GM21723 (cell line): ENCODE measurements around the gene COL4A4.

ENCODE experiments used
- ATAC-seq: cut with Tn5 transposase; IDR thresholded peaks from one replicate; pipeline ENCODE4 v1.9.1; 2021; ENCODE audit warnings: mild to moderate bottlenecking, moderate library complexity; ENCODE audit not compliant: unreplicated experiment

COL4A4 gene

DNA sequence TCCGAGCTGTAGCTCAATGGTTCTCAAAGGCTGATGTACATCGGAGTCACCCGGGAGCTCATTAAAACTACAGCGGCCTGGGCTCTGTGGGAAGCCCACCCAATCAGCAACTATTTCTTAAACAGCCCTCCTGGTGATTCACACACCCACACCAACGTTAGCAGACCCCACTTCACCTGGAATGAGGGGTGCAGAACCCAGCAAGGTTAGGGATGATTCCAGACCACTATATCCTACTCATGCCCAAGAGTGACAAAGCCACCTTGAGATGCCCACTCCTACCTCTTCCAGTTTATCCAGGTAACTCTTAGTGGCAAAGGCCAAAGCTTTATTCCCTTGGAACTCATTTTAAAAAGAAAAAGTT is 178.4 kb downstream of the COL4A4 start:
- ATAC-seq: no peak

DNA sequence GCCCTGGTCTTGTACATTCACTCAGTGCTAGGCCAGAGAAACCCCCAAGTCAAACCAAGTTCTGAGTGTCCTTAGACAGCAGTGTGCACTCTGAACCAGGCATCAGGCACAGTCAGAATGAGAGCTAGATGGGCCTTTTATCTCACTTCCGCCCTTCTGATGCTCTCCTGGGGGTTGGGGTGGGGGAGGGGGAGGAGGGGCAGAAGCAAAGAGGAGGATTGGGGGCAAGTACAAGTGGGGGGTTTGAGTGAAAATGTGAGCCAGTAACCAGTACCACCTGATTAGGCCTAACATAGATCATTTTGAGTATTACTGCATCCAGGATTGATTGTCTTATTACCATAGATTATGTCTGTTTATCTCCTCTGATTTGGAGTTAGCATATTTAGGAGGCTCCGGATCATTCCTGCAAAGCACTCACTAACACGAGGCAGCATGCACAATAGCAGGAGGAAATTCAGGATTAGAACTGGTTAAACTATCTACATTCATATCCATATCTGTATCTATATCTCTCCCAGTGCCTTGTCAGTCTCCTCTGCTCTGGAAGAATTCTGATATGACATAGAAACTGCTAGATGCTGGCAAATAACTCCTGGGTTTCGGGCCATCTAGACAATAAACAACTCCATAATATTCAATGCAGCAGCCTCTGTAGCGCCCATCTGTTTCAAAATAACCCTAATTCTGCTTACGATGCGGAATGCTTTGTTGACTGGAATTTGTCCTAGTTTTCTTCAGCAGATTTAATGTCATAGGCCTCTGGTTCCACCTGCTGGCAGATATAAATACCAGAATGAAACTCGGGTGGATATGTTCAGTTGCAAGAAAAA is 179.0 kb downstream of the COL4A4 start:
- ATAC-seq: peak; percentile 94

DNA sequence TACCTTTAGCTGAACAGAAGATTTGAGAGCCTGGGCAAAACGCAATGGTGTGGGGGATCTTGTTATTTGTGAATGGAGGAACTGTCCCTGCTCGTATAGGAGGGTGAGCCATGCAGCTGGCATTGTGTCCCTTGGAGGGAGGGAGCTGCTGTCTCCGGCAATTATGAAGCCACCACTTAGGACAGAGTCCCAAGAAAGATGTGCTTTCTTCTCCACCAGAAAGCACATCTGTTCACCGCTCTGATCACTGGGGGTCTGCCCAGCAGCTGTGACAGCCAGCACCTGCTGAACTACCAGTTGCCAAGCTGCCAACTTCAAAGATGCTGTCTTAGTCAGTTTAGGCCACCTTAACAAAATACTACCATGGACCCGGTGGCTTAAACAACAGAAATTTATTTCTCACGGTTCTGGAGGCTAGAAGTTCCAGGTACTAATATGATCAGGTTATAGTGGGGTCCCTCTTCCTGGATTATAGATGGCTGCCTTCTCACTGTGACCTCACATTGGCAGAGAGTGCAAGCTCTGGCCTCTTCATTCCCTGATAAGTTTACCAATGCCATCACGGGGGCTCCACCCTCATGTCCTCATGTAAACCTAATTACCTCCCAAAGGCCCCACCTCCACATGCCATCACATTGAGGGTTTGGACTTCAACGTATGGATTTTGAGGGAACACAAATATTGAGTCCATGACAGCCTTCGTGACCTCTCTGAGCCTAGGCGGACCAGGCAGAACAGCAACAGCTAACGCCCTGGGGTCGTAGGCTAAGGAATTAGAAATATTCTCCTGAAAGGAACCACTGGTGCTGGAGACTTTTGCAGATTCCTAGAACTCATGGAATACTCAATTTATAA is 179.9 kb downstream of the COL4A4 start:
- peak; percentile 12 for ATAC-seq

DNA sequence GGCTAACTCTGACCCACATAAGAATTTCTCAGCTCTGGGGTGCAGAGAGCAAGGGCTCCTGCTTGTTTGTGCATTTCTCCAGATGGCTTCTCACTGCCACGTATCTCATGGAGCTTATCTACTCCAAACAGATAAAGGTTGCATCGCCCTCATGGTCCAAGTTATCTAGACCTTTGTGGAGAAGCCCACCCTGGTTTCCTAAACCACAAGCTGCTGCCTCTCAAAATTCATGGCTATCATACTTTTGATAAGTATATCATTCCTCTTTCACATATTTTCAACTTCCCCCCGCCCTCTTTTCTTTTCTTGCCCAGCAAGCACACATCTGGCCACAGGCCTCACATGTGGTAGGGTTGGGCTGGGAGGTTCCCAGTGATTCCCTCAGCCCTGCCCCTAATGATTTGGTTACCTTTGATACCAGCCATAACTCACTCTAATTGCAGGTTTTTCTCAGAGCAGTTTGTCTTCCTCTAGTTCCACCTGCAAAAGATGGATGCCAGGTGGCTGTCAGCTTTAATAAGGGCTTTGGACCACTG is 182.1 kb downstream of the COL4A4 start:
- no peak for ATAC-seq

DNA sequence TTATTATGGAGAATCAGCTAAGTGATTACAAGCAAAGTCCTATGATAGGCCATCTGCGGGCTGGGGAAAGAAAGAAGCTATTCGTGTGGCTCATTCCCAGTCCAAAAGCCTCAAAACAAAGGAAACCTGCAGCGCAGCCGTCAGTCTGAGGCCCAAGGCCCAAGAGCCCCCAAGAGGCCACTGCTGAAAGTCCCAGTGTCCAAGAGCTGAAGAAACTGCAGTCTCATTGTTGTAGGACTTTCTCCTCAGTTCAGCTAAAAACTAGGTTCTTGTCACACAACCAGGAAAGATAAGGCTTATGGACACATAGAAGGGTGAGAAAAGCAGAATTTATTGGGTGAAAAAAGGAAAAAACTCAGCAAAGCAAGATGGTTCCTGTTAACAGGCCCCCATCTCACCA is 185.0 kb downstream of the COL4A4 start:
- ATAC-seq: no peak

DNA sequence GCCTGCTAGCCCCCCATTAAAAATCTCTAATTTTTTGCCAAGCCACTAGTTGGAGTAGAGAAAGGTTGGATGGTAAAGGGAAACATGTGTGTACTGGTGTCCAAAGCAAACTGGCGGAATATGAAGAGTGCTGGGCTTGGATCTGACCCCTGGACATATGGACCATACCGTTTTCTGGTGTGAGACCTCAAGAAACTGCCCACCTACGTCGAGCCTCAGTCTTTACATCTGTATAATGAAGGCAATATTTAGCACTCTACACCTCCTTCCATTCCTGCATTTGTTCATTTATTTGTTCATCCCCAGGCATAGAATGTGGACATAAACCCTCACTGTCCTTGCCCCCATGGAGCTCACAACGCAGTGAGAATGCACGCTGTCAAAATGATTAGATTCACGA is 185.7 kb downstream of the COL4A4 start:
- ATAC-seq: no peak

DNA sequence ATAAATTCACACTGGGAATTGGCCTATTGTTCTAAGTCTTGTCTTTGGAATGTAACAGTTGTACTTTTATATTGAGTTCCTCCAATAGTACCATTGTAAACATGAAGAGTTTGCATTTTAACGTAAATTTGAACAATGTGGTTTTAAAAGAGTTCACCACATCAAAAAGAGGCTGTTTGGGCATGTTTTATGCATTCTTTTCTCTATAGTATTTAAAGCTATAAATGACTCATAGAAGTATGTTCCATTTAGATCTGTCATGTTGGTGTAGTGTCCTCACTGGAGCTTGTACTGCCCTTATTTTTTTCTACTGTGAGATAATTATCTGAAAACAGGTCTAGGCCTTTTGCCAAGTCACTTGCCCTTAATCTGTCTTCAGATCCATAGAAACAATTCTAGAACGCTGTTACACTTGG is 186.2 kb downstream of the COL4A4 start:
- ATAC-seq: no peak

DNA sequence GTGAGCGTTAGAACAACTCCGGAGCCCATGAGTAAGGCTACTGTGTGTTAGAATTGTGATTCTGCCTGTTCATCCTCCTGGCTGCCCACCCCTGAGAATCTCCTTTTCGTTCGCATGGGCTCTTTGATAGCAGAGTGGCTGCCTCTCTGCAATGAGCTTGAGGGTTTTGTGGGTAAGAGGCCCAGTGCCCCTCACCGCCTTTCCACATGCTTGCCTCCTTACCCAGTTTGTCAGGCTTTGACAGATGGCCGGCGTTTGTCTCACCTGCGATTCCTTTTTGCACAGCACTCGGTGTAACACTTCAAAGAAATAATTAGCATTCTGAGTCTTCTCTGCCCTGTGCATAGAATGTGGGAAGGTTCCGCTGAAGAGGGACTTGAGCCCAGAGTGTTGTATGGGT is 190.2 kb downstream of the COL4A4 start:
- no peak for ATAC-seq

DNA sequence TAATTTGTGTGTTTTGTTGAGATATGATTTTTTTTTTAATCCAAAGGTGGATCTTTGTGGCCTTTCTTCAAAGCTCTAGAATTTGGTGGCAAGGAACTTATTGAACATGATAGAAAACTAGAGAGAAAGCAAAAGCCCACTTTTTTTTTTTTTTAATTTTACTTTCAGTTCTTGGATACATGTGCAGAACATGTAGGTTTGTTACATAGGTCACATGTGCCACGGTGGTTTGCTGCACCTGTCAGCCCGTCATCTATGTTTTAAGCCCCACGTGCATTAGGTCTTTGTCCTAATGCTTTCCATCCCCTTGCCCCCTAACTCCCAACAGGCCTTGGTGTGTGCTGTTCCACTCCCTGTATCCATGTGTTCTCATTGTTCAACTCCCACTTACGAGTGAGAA is 192.2 kb downstream of the COL4A4 start:
- peak; percentile 40 for ATAC-seq

DNA sequence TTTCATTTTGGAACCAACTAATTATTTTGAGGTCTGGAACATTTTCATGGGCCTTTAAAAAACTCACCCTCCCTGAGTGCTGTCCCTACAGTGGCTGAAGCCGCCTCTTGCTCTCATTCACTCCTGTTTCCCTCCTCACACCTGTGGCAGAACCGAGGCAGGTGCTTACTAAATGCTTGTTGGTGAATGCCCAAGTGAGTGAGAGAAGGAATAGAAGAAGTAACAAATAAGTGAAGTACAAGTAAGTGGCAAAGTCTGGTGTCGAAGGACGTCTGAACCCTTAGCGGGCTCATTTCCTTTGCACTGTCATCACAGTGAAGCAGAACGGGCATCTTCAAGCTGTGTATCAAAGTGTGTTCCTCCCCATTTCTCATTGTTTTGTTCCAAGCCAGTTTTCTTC is 192.9 kb downstream of the COL4A4 start:
- ATAC-seq: peak; percentile 55

DNA sequence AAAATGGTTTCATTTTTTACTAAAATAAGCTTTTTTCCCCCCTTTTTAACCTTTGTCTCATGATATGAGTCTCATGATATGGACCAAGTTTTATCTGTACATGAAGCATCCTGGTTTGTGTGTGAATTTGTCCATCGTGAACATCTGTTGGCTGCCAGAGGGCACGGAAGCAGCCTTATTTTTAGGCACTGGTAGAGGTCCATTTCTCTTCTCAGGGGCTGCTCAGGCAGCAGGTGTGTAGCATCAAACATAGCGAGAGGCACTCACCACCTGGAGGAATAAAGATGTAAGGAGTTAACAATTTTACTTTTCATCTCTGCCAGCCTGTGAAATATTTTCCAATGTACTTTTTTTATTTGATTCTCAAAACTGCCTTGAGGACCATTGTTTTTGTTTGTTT is 193.6 kb downstream of the COL4A4 start:
- peak; percentile 63 for ATAC-seq

DNA sequence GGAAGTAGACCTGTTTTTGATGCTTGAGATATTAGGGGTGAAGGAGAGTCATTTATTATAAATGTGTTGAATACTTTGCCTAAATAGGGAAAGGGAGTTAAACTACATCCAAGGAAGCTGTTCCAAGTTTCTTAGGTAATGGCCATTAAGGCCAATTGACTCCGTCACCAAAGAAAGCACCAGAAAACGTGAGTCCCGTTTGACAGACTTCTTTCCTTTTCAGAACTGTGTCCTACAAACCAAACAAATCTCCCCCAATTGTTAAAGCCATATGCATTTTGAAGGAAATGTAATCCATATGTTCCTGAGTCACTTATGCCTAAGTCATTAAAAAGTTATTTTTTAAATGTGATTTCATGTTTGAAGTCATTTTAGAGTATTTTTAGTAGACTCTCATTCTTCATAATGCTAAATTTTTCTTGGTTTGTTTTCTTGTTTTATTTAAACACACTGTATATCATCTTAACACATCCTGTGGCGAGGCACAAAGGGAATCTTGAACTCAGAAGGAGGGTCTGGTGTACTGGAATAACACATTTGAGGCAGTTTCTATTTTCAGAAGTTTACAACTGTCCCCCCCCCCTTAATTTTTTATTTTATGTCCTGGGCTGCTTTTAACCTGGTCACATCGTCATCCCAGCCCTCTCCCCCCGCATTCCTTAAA is 194.5 kb downstream of the COL4A4 start:
- no peak for ATAC-seq

DNA sequence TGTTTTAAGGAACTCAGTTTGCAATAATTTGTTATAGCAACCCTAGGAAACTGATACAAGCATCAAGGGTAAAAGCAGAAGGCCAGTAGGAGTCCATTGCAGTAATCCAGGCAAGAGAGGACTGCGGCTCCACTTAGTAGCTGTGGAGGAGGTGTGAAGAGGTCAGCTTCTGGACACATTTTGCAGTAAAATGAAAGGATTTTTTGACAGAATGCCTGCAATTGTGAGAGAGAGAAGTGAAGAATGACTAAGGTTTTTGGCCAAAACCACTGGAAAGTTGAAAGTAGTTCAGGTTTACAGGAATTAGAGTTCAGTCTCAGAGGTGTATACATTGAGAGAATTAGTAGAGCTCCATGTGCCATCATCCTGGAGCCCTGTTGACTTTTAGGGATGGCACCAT is 198.6 kb downstream of the COL4A4 start:
- no peak for ATAC-seq

DNA sequence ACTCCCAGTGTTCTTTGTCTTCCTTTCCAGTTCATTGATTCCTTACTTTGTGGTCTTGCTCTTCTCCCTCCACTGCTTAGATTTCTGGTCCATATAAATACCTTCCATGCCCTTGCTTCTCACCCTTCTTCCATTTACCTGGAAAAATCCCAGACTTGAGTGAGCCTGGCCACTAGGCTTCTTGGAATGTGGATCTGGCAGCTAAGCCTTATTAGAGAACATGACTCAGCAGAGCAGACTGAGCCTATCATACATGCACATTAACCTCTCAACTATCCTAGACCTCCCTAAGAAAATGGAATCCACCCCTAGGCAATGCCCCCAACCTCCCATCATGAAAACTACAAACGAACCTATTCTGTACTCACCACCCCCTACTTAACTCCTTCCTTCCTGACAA is 200.5 kb downstream of the COL4A4 start:
- no peak for ATAC-seq

DNA sequence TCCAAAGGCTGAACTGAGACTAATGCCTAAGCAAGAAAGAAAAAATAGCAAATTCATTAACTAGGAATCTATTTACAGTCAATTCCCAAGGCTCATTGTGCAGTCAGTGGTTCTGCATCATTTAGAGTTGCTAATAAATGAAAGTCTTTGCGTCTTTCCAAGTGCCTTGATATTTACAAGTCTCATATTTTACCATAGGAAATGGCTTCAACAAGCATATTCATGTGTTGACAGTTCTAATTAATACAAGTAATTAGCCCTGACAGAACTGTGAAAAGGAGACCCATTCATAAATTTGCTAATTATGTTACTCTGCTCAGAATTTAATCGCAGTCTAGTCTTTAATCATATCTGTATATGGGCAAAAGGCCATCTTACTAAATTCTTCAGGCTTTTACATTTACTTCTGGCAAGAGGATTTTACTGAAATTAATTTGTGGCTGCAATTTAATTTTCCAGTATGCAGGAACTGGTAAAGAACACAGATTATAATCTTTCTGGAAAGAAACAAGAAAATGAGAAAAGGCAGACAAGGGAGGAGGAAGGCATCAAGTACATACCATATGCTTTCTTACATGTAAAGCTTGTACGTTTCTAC is 201.7 kb downstream of the COL4A4 start:
- ATAC-seq: no peak

DNA sequence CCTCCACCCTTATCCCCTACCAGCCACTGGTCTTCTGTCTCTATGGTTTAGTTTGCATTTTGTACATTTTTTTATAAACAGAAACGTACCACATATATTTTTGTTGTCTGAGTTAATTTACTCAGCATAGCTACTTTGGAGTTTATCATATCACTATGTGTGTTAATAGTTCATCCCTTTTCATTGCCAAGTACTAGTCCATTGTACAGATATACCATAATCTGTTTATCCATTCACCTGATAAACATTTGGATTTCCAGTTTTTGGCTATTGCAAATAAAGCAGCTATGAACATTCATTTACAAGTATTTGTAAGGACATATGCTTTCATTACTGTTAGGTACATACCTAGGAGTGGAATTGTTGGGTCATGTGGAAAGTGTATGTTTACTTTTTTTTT is 204.6 kb downstream of the COL4A4 start:
- ATAC-seq: no peak

DNA sequence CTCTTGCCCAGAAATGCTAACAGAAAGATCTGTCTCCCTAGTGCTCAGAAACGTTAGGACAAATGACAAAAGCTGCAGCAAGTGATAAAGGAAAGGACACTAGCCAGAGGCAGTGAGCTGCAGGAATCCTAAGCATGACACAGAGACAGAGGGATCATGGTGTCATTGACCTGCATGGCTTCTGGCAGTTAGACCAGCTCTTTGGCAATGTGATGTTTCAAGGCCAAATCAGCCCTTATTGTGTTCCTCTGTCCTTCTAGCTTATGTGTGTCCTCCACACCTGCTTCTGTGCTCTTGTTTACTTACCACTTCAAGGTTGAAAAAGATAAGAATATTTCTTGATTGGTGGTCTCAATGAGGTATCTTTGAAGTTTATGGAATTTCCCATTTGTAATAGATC is 207.3 kb downstream of the COL4A4 start:
- no peak for ATAC-seq

DNA sequence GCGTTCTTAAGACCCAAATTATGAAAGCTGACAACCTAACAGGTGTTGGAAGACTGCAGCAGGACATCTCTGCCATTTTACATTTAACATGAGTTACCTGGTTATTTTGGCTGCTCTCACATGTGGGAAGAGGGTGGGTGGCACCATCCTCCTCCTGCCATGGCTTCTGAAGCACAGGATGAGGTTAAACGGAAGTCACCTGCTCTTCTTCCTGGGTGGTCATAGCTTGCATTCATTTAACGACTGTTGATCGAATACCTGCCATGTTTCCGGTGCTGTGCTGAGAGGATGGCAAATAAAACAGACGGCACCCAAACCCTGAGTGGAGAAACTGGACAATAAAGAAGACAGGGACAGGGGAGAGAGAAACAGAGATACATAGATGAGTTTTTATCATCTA is 210.2 kb downstream of the COL4A4 start:
- no peak for ATAC-seq

DNA sequence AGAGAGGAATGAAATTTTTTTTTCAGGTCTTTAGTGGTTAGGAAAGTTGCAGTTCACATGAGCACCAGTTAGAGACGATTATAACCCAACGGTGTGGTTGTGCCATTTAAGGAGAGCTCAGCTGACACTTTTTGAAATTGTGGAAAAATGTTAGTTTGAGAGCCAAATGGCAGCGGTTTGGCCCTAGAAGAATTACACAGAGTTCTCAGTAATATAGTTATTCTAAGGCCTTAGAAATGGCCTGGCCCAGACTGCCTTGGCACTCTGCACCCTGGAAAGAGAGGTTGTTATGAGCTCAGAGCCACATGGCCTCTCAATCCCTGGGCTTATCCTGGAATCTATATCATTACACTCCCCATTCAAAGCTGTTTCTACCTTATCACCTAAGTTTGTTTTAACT is 210.8 kb downstream of the COL4A4 start:
- ATAC-seq: no peak
